Stimulated activated naive CD4-positive, alpha-beta T cell (primary cell): ENCODE data around the gene TMEM187.

Experiments
- DNase-seq, 6 experiments: peaks; one replicate each; lab custom pipeline; 2025; lab: John Stamatoyannopoulos, UW

Gene TMEM187

GRCh38 chrX:154019633-154020528 is 47.3 kb downstream of the TMEM187 start, which contains the start of gene IRAK1:
TSS of gene IRAK1 (minus strand) at chrX:154019902. CDS start at chrX:154019812, 90 bp downstream.
- DNase-seq, result peak in 5 of 6 experiments; percentile 18 to 43 (median 38)

DNA sequence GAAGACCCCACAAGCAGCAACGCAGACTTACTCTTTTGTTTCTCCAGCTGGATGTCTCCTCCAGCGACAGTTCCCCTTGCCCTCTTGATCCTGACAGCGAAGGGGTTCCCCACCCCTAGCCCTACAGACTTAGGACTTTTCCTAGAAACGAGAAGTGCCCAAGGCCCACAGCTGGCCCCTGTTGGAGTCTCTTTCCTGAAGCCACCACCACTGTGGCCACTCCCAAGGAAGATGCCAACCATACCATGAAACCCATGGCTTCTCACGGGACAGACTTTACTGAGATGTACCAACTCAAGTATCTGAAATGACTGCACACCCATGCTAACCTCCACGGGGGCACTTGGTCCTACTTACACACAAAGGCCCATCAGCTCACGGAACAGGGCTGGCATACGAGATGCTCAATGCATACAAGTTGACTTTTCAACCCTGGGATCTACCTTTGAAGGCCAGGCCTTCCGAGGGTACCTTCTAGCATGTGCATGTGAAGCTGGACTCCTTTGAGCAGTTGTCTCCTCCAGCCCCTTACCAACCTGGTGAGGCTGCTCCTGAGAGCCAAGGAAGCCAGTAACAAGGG is 48.1 kb downstream of the TMEM187 start:
- no peak for DNase-seq

DNA sequence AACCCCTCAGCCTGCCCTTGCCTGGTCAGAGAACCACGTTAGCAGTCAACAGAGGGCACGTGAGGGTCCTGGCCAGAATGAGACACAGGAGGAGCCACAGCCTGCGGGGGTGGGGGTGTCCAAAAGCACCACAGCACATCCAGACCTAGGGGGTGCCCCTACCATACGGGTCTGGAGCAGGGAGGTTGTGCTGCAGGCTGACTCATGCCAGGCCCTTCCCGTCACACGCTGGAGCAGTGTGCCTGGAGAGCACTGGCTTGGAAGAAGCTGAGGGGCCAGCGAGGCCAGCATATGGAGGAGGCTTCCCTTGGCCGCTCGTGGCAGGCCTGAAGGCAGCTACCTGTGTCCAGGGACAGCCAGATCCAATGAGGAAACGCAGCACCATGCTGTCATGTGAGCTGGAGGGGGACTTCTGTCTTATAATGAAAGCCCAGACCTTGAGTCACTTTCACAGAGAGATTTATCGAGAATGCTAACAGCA is 48.6 kb downstream of the TMEM187 start:
- DNase-seq, result no peak

DNA sequence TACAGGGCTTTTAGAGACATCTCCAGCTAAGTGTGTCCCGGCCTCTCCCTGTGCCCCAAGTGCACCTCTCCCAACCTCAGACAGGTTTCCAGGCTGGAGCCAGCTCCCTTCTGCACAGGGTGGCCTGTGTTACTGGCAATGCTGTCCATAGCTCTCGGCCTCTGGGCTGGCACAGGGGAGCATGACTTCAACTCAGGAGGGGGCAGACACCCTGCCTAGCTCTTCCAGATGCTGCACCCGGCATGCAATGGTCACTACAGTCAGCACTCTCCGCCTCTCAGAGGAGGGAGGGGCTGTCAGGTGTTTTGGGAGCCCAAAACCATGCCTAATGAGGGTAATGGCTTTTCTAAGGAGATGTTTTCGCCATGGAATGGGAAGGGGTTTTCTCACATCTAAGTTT is 49.6 kb downstream of the TMEM187 start:
- no peak for DNase-seq

GRCh38 chrX:154023276-154024000 is 50.9 kb downstream of the TMEM187 start:
- no peak for DNase-seq

DNA sequence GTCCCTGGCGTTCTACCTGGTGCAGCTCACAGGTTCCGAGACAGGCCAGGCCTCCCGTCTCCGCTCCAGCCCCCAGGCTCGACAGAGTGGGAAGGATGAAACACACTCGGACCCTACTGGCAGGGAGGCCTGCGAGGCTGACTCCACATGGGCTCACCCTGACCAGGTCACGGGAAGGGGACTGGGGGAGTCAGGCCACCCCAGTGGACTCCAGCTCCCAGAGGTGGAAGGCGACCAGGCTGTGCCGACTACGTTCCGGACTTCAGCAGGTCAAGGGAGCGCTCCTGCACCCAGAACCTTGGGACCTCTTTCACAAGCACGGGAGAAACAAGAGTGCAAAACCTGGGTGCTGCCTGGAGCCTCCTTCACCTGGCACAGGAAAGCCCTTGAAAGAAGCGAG is 51.7 kb downstream of the TMEM187 start:
- no peak for DNase-seq

DNA sequence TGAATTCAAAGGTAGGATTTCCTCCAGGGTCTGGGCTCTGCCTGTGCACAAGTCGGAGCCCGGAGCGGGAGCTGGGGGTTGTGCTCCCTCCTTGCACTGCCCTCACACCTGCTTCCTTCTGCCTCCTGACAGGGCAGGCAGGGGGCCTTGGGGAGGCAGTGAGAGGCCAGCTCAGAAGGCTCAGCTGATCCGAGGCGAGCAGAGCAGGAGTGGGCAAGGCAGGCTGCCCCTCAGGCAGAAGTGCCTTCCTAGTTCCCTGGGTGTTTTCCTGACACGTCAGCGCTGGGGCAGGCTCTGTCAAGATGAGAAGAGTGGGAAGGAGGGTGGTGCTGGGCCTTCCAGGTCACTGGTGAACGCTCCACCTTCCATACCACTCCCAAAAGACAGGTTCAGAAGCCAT is 52.7 kb downstream of the TMEM187 start:
- no peak for DNase-seq

DNA sequence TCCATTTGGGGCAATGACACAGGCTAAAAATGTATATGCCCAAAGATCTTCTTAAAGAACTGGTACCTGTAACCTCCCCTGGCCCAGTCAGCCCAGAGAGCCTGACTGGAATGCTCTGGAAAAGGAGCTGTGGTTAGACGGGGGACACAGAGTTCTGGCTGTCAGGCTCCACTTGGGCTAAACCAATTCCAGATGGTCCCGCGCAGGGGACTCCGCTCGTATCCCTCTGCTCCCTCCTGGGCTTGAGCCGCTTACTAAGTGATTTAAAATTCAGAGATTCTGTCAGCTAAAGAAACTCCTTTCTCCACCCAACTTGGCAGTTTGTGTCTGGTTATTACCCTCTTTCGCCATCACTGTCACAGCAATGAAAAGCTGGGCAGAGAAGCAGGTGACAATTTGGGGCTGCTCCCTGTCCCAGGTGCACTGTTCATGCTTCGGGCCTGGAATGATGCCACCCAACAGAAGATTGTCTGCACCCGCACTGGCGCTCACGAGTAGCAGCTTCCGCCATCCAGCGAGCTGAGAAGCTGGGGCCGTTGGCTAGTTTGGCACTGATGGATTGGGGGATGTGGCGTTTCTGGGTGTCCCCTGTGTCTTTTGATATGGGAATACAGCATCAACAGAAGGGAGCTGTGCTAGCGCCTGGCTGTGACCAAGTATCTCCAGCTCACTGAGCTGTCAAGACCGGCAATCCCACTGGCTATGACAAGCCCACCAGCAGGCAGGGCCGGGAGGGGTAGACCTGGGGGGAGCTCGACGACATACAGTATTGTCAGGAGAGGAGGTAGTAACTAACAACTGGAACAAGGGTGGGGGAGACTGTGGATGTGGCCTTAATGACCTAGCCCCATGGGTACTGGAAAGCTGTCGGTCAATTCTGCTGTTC is 53.8 kb downstream of the TMEM187 start:
- DNase-seq, result no peak

- no peak for DNase-seq
These were observed 54.5 kb downstream of the TMEM187 start for GRCh38 chrX:154027022-154027402.

DNA sequence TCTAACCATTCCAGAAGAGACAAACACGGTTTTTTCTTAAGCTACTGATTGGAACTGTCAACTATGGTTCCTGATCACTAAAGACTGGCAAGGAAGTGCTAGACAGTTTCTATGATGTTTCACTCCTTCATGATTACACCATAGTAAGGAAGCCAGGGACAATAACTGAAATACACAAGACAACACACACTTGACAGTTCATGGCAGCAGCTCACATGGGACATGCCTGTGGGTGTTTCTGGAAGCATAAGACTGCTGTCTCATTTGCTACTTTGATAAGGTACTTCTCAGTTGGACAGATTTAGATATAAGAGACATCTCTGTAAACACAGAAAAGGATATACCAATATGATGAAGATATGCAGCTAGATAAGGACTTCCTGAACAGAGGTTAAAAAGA is 55.4 kb downstream of the TMEM187 start:
- DNase-seq, result no peak

- DNase-seq, result no peak
These were observed 56.1 kb downstream of the TMEM187 start for GRCh38 chrX:154028502-154029184.

DNA sequence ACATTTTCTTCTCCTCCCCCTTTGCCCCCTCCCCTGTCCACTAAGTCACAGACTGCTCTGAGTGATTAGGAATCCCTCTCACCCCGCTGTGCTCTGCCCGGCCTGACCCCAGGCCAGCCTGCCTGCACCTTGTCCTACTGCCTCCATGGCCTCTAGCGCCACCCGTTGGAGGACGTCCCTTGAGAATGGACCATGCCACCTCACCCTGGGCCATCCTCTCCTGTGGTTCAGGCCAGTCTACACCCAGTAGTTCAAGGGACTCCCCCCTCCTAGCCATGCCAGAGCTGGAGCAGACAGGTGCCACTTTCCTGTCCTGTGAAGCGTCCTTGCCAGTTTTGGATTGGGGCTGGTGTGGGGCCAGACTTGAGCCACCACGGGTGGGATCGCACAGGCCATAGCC is 56.9 kb downstream of the TMEM187 start:
- DNase-seq, result no peak

GRCh38 chrX:154030266-154030665 is 57.7 kb downstream of the TMEM187 start:
- no peak for DNase-seq

DNA sequence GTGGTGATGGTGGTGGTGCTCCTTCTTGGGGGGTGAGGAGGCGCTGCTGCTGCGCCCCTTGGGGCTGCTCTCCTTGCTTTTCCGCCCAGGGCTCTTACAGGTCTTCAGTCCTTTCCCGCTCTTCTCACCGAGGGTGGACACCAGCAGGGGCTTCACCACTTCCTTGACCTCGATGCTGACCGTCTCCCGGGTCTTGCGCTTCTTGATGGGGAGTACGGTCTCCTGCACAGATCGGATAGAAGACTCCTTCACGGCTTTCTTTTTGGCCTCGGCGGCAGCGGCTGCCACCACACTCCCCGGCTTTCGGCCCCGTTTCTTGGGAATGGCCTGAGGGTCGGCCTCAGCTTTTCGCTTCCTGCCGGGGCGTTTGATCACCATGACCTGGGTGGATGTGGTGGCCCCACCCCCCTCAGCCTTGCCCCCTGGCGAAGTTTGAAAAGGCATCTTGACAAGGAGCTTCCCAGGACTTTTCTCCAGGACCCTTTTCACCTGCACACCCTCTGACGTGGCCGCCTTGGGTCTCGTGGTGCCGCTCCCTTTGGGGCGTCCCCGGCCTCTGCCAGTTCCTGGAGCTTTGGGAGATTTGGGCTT is 58.3 kb downstream of the TMEM187 start:
- no peak for DNase-seq

- no peak for DNase-seq
These were observed 59.6 kb downstream of the TMEM187 start for GRCh38 chrX:154032160-154032559.

- DNase-seq, result no peak
These were observed 60.1 kb downstream of the TMEM187 start for GRCh38 chrX:154032653-154033052.
